K562 (cell line): ENCODE results near the gene TEX9. TPM values are rescaled to one million over a fixed set of nuclear protein-coding genes. Genes with fewer than 3 reads are reported as not detected.
A peak's percentile ranks its signal among the peaks of the same experiment; 100 is the strongest.

Experiments used
- CHD4 ChIP-seq: fragments of 200-600 bp; sonication (generic); IDR thresholded peaks from 3 replicates; pipeline ENCODE4 v1.6.1; 2012; ENCODE audit warnings: low read depth, mild to moderate bottlenecking, mixed read lengths, low read length, inconsistent platforms; ENCODE audit not compliant: insufficient read depth, insufficient replicate concordance, poor library complexity, severe bottlenecking
- COPS2 ChIP-seq: fragments of 450-650 bp; conservative IDR thresholded peaks from 2 replicates; pipeline ENCODE4 v1.6.1; 2016; ENCODE audit warnings: mild to moderate bottlenecking, moderate library complexity
- FOXM1 ChIP-seq, 2 experiments: fragments of 450-650 bp in 1 of 2; sonication (generic) in 1 of 2; formaldehyde crosslinking in 1 of 2; IDR thresholded peaks; 2 replicates each; pipeline versions ENCODE4 v1.6.1 to v1.9.0; 2017 to 2022; ENCODE audit warnings: low read depth in 2 of 2, mild to moderate bottlenecking in 2 of 2, missing genetic modification reagents in 1 of 2, moderate library complexity in 1 of 2
- HNRNPK ChIP-seq: fragments of 200-400 bp; formaldehyde crosslinking; IDR thresholded peaks from one replicate; pipeline ENCODE4 v1.6.1; 2018; ENCODE audit warnings: mild to moderate bottlenecking, low read depth, low read length; ENCODE audit not compliant: poor library complexity, severe bottlenecking
- NR4A1 ChIP-seq, 2 experiments: fragments of 250-450 bp in 1 of 2; fragments of 450-650 bp in 1 of 2; sonication (Bioruptor Pico) in 1 of 2; IDR thresholded peaks; 2 replicates each; pipeline versions ENCODE4 v1.4.0 to v1.6.1; 2016 to 2020; ENCODE audit warnings: mild to moderate bottlenecking in 2 of 2, missing compliant biosample characterization in 1 of 2, missing genetic modification characterization in 1 of 2, moderate library complexity in 1 of 2
- SETDB1 ChIP-seq: IDR thresholded peaks from one replicate; pipeline ENCODE4 v1.6.1; 2012; ENCODE audit warnings: low read length, control low read depth, inconsistent platforms
- SIX5 ChIP-seq, 2 experiments: IDR thresholded peaks; 2 replicates each; pipeline ENCODE4 v1.6.1; 2011; ENCODE audit warnings: low read length in 2 of 2, borderline replicate concordance in 1 of 2, low read depth in 1 of 2, mild to moderate bottlenecking in 1 of 2, moderate library complexity in 1 of 2; ENCODE audit not compliant: insufficient read depth in 1 of 2
- SNRNP70 ChIP-seq: fragments of 200-400 bp; formaldehyde crosslinking; optimal IDR thresholded peaks from 2 replicates; pipeline ENCODE3; 2017; ENCODE audit warnings: low read depth, low read length
- TBL1XR1 ChIP-seq, 2 experiments: IDR thresholded peaks; 2 replicates each; pipeline ENCODE4 v1.6.1; 2012; ENCODE audit warnings: improper control_type of control experiment in 2 of 2, low read length in 2 of 2, mild to moderate bottlenecking in 1 of 2
- ZFP30 ChIP-seq: fragments of 250-450 bp; sonication (Bioruptor Pico); IDR thresholded peaks from 2 replicates; pipeline ENCODE4 v1.8.0; 2022; ENCODE audit warnings: moderate library complexity, mild to moderate bottlenecking, inconsistent platforms, borderline replicate concordance
- ZNF143 ChIP-seq: sonication (generic); formaldehyde crosslinking; IDR thresholded peaks from 2 replicates; pipeline ENCODE4 v1.9.0; 2022; ENCODE audit warnings: mild to moderate bottlenecking, missing genetic modification reagents
- polyA plus RNA-seq, 8 experiments: library from polyadenylated mRNA; depleted of rRNA in 4 of 8; stranded (reverse) in 5 of 8; unstranded in 3 of 8; fragments of >200 nt; fragmentation: Nextera tagmentation in 2 of 8; fragmentation: Illumina TruSeq in 1 of 8; extraction: Ambion mirVana in 2 of 8; extraction: Trizol in 1 of 8; gene quantifications; 2 replicates each; pipeline versions ENCODE4 v1.2.1 to v1.2.3, GENCODE V29; 2011 to 2014; ENCODE audit warnings: inconsistent platforms in 1 of 8, missing spikeins in 1 of 8
- total RNA-seq, 7 experiments: library from RNA; depleted of rRNA in 6 of 7; stranded (reverse); fragments of >200 nt in 6 of 7; fragmentation: Illumina TruSeq in 2 of 7; extraction: Trizol in 2 of 7; gene quantifications; 2 replicates each; pipeline versions ENCODE4 v1.2.1 to v1.2.3, GENCODE V29; 2011 to 2021; ENCODE audit warnings: low replicate concordance in 1 of 7
- TF ChIP-seq, protein P1 (sequence below): fragments of 250-450 bp; sonication (Bioruptor Pico); IDR thresholded peaks from 2 replicates; pipeline ENCODE4 v1.5.0; 2021; ENCODE audit warnings: mild to moderate bottlenecking, moderate library complexity
- TF ChIP-seq, protein P2 (sequence below): IDR thresholded peaks from 3 replicates; pipeline ENCODE4 v1.6.1; 2011; ENCODE audit warnings: borderline replicate concordance, mild to moderate bottlenecking, moderate library complexity; ENCODE audit not compliant: insufficient read length; ENCODE audit errors: extremely low read depth
- TF ChIP-seq, protein P3 (sequence below): fragments of 450-650 bp; IDR thresholded peaks from 2 replicates; pipeline ENCODE4 v1.7.1; 2018; ENCODE audit warnings: mild to moderate bottlenecking, low read depth; ENCODE audit not compliant: partially characterized antibody
- TF ChIP-seq, protein P4 (sequence below): sonication (generic); formaldehyde crosslinking; IDR thresholded peaks from 2 replicates; pipeline ENCODE4 v1.8.0; 2022; ENCODE audit warnings: mild to moderate bottlenecking, missing genetic modification reagents

TEX9 gene
- total and polyA plus RNA-seq, 9 of the 15 experiments (the other 6 are each of a cell fraction or from before 2014, with no cell fraction given), result 0.93 to 3.6 (median 2.4) TPM

DNA sequence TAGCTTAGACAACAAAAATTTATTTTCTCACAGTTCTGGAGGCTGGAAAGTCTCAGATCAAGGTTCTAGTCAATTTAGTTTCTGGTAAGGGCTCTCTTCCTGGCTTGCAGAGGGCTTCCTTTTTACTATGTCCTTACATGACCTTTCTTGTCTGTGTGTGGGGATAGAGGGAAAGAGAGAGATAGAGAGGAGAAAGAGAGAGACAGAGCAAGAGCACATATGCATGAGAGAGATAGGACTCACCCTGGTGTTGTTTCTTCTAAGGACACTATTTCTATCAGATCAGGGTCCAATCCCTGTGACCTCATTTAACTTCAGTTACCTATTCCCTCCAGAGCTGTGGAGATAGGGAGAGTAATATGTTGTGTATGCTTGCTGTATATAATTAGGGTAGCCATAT is 44.9 kb upstream of the TEX9 start (continued):
- TF ChIP-seq, protein P1, sequence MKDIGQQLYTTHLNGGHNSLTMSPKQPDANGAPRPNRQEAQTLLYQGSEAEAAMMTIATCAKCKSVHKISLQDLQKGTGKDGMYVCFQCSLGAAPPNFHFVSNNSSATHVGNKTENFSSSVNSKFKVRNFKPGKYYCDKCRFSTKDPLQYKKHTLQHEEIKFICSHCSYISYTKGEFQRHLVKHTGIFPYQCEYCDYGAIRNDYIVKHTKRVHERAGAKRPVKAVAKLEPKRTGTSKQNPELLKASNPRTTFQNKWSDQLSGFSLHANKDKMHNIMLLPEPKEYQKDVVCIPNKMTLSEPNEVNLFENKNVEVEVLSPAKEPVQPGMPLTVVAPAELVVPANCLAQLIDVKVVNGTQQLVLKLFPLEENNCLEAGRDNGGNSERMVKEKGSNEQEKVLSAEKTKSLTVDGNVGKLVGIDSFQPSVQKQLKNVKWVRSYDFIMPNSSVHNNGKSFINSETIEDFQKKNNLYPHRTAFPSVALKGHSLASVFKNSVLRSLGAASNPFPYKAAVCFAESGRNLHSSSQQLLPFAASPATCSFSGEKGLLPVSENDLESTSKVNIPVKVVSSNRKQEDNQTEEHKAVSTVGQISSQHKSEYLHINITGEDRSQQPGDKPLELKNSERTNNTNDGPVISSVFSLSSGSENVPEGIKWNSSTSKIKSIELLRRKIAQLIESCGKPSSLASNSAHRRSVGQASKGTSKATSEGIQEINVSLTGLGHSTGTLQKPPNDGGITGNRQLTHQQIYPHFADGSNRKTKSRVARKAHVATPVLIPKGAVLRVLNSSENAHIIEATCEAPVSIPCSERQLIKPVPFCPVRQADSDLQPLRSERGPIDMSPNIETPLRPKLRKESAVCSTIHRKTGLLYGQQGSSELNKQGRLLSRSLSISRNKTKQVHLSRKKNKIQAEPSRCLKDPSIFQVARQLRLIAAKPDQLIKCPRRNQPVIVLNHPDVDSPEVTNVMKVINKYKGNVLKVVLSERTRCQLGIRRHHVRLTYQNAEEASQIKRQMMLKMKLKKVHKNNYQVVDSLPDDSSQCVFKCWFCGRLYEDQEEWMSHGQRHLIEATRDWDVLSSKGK, result no peak
- TF ChIP-seq, protein P2, sequence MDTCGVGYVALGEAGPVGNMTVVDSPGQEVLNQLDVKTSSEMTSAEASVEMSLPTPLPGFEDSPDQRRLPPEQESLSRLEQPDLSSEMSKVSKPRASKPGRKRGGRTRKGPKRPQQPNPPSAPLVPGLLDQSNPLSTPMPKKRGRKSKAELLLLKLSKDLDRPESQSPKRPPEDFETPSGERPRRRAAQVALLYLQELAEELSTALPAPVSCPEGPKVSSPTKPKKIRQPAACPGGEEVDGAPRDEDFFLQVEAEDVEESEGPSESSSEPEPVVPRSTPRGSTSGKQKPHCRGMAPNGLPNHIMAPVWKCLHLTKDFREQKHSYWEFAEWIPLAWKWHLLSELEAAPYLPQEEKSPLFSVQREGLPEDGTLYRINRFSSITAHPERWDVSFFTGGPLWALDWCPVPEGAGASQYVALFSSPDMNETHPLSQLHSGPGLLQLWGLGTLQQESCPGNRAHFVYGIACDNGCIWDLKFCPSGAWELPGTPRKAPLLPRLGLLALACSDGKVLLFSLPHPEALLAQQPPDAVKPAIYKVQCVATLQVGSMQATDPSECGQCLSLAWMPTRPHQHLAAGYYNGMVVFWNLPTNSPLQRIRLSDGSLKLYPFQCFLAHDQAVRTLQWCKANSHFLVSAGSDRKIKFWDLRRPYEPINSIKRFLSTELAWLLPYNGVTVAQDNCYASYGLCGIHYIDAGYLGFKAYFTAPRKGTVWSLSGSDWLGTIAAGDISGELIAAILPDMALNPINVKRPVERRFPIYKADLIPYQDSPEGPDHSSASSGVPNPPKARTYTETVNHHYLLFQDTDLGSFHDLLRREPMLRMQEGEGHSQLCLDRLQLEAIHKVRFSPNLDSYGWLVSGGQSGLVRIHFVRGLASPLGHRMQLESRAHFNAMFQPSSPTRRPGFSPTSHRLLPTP, result no peak
- TF ChIP-seq, protein P3, sequence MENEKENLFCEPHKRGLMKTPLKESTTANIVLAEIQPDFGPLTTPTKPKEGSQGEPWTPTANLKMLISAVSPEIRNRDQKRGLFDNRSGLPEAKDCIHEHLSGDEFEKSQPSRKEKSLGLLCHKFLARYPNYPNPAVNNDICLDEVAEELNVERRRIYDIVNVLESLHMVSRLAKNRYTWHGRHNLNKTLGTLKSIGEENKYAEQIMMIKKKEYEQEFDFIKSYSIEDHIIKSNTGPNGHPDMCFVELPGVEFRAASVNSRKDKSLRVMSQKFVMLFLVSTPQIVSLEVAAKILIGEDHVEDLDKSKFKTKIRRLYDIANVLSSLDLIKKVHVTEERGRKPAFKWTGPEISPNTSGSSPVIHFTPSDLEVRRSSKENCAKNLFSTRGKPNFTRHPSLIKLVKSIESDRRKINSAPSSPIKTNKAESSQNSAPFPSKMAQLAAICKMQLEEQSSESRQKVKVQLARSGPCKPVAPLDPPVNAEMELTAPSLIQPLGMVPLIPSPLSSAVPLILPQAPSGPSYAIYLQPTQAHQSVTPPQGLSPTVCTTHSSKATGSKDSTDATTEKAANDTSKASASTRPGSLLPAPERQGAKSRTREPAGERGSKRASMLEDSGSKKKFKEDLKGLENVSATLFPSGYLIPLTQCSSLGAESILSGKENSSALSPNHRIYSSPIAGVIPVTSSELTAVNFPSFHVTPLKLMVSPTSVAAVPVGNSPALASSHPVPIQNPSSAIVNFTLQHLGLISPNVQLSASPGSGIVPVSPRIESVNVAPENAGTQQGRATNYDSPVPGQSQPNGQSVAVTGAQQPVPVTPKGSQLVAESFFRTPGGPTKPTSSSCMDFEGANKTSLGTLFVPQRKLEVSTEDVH, result no peak
- TF ChIP-seq COPS2 (no peak), HNRNPK (no peak), ZNF143 (CRISPR knock-in tag) (no peak), SIX5 (IDR thresholded peaks at IDR 0.05; ENCODE audit: borderline replicate concordance in 1 of 2, insufficient read depth in 1 of 2, low read depth in 1 of 2, low read length in 2 of 2) (no peak), SNRNP70 (no peak), NR4A1 (CRISPR knock-in tag; IDR thresholded peaks at IDR 0.05) (no peak), NR4A1 (tag; IDR thresholded peaks at IDR 0.05) (peak; percentile 47; the same call in 1 of the 2 replicates), TBL1XR1 (IDR thresholded peaks at IDR 0.05; ENCODE audit: low read length in 2 of 2) (peak in 1 of 2 experiments; percentile 82; a peak in 3 of 4 replicates), ZFP30 (CRISPR knock-in tag) (no peak), SETDB1 (no peak), FOXM1 (IDR thresholded peaks at IDR 0.05; ENCODE audit: low read depth) (peak; percentile 55; the same call in 1 of the 2 replicates), FOXM1 (CRISPR knock-in tag; IDR thresholded peaks at IDR 0.05; ENCODE audit: low read depth) (no peak), CHD4 (no peak)
- TF ChIP-seq, protein P4, sequence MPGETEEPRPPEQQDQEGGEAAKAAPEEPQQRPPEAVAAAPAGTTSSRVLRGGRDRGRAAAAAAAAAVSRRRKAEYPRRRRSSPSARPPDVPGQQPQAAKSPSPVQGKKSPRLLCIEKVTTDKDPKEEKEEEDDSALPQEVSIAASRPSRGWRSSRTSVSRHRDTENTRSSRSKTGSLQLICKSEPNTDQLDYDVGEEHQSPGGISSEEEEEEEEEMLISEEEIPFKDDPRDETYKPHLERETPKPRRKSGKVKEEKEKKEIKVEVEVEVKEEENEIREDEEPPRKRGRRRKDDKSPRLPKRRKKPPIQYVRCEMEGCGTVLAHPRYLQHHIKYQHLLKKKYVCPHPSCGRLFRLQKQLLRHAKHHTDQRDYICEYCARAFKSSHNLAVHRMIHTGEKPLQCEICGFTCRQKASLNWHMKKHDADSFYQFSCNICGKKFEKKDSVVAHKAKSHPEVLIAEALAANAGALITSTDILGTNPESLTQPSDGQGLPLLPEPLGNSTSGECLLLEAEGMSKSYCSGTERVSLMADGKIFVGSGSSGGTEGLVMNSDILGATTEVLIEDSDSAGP (CRISPR knock-in tag), result no peak
